GM21447 (cell line): Measurements from ENCODE around the gene ZNF451.
A peak's percentile ranks its signal among the peaks of the same experiment; 100 is the strongest.
"Not testable (repeated sequence)": the region's sequence is repeated elsewhere in the genome, so short reads cannot be mapped to it uniquely, and the experiment has no call there.

Experiments used
- ATAC-seq: cut with Tn5 transposase; IDR thresholded peaks from one replicate; pipeline ENCODE4 v1.9.1; 2021; ENCODE audit not compliant: unreplicated experiment

The ZNF451 gene

GRCh38 chr6:57089687-57090457, at the start of gene ZNF451:
TSS of gene ZNF451 (plus strand) at chr6:57090188. CDS start at chr6:57090254, 66 bp downstream.
- peak; percentile 91 for ATAC-seq

DNA sequence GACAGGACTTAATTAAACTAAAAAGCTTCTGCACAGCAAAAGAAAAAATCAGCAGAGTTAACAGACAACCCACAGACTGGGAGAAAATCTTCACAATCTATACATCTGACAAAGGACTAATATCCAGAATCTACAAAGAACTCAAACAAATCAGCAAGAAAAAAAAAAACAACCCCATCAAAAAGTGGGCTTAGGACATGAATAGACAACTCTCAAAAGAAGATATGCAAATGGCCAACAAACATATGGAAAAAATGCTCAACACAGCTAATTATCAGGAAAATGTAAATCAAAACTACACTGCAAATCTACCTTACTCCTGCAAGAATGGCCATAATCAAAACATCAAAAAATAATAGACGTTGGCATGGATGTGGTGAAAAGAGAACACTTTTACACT, 45.9 kb upstream of the ZNF451 start:
- not testable (repeated sequence) for ATAC-seq

DNA sequence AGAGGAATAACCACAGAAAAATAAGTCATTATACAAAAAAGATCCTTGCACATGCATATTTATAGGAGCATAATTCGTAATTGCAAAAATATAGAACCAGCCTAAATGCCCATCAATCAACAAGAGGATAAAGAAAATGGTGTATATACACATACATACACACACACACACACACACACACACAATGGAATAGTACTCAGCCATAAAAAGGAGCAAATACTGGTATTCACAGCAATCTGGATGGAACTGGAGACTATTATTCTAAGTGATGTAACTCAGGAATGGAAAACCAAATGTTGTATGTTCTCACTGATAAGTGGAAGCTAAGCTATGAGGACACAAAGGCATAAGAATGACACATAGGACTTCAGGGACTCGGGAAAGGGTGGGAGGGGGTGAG, 45.4 kb upstream of the ZNF451 start:
- no peak for ATAC-seq

- peak; percentile 95 for ATAC-seq
These were observed 43.4 kb upstream of the ZNF451 start, which contains the start of gene KIAA1586 for GRCh38 chr6:57046332-57047256. TSS of gene KIAA1586 (plus strand) at chr6:57046693. CDS start at chr6:57046756, 63 bp downstream.

- ATAC-seq = peak; percentile 26
These were observed 42.8 kb upstream of the ZNF451 start for GRCh38 chr6:57047257-57047585.

DNA sequence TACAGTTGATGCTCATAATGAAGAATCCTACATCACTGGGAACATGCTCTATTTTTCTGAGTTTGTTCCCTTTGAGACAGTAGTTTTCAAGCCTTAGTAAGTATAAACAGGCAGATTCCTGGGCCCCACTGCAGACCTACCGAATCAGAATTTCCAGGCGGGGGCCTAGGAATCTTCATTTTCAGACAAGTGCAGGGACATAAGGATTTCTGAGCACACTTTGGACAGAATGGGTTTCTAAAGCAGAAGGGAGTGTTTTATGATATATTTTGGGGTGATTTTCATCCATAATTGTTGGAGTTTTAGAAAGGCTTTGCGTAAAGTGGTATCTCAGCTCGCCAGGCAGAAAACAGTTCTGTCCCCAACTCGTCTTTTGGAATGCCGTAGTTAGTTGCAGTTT, 42.1 kb upstream of the ZNF451 start:
- ATAC-seq = not testable (repeated sequence)

GRCh38 chr6:57048577-57048976, 41.4 kb upstream of the ZNF451 start:
- ATAC-seq = no peak

DNA sequence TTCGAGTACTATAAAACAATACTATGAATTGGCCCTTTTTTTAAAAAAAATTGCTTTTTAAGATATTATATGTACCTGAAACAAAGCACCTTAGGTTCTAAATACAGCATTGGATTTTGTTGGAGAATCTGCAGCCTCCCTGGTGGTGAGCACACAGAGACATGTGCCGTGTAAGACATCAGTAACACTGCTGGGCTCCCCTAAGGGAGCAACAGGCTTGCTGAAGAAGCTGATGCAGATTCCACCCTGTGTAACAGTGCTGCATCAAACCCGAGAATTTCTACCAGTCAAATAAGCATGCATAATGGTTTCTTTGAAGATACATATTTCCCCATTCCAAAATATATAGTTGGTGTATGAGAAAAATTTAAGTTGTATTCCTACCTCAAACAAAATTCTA, 26.1 kb upstream of the ZNF451 start:
- ATAC-seq = no peak

DNA sequence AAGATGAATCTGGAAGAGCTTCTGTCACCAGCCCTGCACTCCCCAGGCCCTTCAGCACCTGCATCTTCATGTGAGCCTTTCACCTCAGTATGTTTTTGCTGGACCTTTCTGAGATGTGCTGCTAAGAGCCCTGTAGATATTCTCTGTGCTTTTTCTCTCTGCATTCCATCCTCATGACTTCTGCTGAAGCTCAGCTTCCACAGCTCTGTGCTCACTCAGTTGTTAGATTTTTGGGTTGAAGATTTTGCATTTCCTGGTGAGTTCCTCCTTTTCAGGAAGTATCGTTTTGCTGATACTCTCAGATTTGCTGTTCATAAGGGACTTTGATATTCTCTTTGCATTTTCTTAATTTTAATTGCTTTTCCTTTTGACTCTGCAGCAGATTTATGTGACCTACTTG, 25.2 kb upstream of the ZNF451 start:
- ATAC-seq = no peak

DNA sequence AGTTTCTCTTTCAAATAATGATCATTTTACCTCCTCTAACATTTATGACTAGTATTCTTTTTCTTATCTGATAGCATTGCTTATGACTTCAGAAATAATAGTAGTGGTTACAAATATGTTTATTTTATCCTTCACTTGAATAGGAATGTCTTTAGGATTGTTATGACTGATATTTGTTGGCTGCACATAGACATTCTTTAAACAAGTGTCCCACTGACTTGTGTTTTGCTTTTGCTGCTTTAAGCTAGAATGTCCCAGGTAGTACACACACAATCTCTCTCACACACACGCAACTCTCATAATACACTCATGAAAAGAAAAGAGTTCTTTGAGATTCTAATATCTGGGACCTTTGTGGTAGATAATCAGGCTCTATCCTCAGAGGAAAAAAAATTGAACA, 21.9 kb upstream of the ZNF451 start:
- ATAC-seq = no peak

- ATAC-seq = no peak
These were observed 20.8 kb upstream of the ZNF451 start for GRCh38 chr6:57069228-57069627.

GRCh38 chr6:57069920-57070331, 20.1 kb upstream of the ZNF451 start:
- ATAC-seq = no peak

DNA sequence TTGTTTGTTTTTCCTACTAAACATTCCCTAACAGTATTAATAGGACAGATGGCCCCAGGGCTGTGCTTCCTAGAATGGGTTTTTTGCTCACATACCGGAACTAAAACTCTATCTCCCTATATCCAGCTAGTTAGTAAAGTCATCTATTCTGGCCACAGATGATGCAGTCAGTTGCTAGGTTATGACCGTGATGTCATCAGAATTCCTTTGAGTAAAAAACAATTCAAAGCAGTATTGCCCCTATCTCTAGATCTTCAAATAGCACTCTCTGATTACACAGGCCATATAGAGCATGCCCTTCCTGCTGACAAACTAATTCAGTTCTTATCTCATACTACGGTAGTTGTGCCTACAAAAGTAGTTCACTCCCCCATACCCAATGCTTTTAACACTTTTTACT, 17.9 kb upstream of the ZNF451 start:
- no peak for ATAC-seq

DNA sequence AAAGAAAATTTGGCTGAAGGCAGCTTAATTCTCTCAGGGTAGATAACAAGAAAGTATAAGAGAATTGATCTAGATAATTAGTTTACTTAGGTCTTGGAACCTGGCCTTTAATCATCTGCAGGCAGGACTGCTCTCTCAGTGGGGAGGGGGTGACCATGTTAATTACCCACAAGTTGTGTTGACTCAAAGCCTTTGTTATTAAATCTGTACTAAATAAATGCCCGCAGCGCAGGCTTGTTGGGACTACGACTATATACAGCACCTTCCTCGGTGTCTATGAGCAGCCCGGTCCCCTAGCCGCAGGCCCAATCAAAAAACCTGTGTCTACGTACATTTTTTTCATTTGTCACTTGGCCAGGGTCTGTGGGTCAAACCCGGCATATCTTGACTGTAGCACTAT, 15.6 kb upstream of the ZNF451 start:
- no peak for ATAC-seq

- ATAC-seq = no peak
These were observed 14.9 kb upstream of the ZNF451 start for GRCh38 chr6:57075092-57075491.

DNA sequence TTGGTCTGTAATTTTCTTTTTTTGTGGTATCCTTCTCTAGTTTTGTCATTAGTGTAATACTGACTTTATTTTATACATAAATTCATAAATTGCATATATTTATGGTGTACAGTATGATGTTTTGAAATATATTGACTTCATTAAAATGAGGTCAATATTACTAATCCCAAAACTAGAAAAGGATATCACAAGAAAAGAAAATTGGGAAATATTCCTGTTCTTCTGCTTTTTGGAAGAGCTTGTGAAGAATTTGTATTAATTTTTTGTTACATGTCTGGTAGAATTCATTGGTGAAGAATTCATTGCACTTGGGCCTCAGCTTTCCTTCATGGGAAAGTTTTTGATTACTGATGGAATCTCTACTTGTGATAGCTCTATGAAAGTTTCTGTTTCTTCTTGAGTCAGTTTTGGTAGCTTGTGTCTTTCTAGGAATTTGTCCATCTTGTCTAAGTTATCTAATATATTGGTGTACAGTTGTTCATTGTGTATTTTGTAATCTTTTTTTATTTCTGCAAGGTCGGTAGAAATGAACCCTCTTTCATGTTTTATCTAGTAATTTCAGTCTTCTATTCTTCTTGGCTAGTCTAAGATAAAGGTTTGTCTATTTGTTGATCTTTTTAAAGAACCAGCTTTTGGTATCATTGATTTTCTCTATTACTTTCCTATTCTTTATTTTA, 11.3 kb upstream of the ZNF451 start:
- no peak for ATAC-seq

DNA sequence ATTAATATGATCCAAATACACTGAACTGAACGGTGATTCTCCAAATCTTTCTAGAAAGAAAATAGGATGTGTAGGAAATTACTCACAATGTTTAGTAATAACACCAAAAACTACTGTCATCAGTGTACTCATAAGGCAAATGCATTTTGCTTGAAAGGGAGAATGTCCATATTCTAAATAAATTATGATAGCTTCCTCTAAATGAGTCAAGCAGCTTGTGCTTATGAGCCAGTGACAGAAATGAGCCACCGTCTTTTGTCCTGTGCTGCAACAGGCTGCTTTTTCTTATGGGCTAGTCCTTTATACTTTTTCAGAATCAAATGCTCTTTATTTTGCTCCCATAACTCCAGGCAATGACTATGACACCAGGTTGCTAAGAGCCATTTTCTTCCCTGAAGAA, 4.5 kb upstream of the ZNF451 start:
- ATAC-seq = no peak

- ATAC-seq = no peak
These were observed 3.1 kb upstream of the ZNF451 start for GRCh38 chr6:57086843-57087242.

DNA sequence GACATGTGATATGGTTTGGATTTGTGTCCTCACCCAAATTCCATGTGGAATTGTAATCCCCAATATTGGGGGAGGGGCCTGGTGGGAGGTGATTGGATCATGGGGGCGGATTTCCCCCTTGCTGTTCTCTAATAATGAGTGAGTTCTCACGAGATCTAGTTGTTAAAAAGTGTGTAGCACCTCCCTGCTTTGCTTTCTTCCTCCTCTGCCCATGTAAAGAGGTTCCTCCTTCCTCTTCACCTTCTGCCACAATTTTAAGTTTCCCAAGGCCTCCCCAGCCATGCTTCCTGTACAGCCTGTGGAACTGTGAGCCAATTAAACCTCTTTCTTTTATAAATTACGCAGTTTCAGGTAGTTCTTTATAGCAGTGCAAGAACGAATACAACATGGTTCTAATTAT, 2.1 kb upstream of the ZNF451 start:
- ATAC-seq = no peak

- ATAC-seq = no peak
These were observed 723 bp upstream of the ZNF451 start for GRCh38 chr6:57089265-57089664.

GRCh38 chr6:57090458-57091067, 575 bp downstream of the ZNF451 start:
- ATAC-seq = not testable (repeated sequence)
